ENCODE measurements around the gene RNF223. TPM values are rescaled to one million over a fixed set of nuclear protein-coding genes. Genes with fewer than 3 reads are reported as not detected.

Gene RNF223
- total RNA-seq, 4 donors from 2014 or later, result 9.4 to 19.5 (median 10.5) TPM

DNA sequence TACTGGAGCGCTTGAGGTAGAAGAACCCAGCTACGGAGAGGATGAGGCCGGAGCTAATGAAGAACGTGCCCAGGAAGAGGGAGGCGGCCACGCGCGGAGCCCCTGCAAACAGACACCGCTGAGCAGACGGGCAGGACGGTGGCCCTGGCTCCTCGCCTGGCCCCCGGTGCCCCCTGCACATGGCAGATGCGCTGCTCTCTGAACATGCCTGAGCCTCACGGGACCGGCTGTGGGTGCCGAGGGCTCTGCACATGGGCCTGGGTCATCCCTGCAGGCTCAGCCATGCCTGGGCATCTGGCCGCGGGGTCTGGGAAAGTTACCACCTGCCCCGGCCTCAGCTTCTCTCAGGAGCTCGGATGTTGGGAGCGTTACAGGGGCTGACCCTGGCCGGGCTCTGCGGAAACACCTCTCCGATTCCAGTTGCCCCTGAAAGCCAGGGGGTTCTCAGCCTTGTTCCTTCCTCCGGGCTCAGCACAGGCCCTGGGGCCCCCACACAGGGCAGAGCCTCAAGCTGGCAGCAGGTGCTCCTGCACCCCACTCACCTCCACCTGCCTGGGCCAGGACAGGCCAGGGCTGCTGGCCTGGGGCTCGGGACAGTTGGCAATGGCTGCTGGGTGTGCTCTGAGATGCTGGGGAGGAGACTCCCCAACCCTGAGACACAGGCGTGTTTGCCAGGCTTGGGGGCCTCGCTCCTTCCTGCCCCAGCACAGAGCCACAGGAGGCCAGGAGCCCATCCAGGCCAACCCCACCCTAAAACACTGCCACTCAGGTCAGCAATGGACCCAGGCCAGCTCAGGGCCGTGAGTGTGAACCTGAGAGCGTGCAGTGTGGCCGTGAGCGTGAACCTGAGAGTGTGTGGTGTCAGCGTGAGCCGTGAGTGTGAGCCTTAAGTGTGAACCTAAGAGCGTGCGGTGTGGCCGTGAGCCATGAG, 12.1 kb upstream of the RNF223 start:
- WGBS, 2 donors, result 87 to 96% methylated on average over 27 to 28 of the region's 38 CpGs
- DNase-seq (ENCODE audit: low spot score in 2 of 2), result peak in 1 of 2 donors; percentile 81
- no peak overlapping the region for H3K4me3 ChIP-seq (ENCODE audit: low read depth, poor library complexity, severe bottlenecking)
- TF ChIP-seq POLR2A (IDR thresholded peaks at IDR 0.05) (no peak), CTCF (IDR thresholded peaks at IDR 0.05) (no peak)
- intact Hi-C loops (cut with DNase I; ENCODE audit: low total_unique reads), result no loop called here

- DNase-seq (ENCODE audit: low spot score in 2 of 2), result peak in 1 of 2 donors; percentile 69
- TF ChIP-seq POLR2A (IDR thresholded peaks at IDR 0.05) (no peak), CTCF (IDR thresholded peaks at IDR 0.05) (no peak)
- intact Hi-C loops (cut with DNase I; ENCODE audit: low total_unique reads), result no loop called here
- H3K4me3 ChIP-seq (ENCODE audit: low read depth, poor library complexity, severe bottlenecking), result no peak overlapping the region
- 84 to 89% methylated on average over 15 to 28 of the region's 30 CpGs for WGBS, 2 donors
These were observed 11.2 kb upstream of the RNF223 start for GRCh38 chr1:1085171-1085841.

DNA sequence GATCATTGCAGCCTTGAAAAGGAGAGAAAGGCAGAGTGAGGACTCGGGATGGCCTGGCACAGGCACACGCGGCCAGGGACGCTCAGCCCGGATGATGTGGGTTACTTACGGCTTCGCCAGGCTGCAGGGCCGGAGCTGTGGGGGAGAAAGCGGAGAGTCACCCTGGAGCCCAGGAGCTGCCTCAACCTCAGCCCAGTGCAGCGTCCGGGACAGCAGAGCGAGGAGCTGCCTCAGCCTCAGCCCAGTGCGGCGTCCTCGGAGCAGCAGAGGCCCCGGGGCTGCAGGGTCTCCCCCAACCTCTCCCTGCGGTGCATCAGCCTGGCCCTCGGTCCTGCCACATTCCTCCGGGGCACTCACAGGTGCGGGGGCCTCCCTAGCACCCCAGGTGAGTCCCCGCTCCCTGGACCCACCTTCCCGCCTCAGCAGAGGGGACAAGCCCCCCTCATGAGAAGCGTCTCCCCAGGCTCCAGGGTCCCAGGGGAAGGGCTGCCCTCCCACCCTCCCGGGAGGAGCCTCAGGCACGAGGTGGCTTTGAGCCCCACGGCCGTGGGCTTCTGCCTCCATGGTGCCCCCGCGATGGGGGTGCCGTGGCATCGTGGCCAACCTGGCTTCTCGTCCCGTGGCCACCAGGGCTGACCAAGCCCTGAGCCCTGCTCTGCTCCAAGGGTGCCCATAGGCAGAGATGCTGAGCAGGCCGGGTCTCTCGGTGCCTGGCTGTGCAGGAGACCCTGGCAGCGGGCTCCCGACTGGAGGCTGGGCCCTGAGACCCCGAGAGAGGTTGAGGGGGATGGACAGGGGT, 10.5 kb upstream of the RNF223 start:
- intact Hi-C loops (cut with DNase I; ENCODE audit: low total_unique reads), result no loop called here
- TF ChIP-seq POLR2A (IDR thresholded peaks at IDR 0.05), result no peak
- TF ChIP-seq CTCF (IDR thresholded peaks at IDR 0.05), result no peak
- no peak overlapping the region for H3K4me3 ChIP-seq (ENCODE audit: low read depth, poor library complexity, severe bottlenecking)
- DNase-seq (ENCODE audit: low spot score in 2 of 2), result peak in 1 of 2 donors; percentile 82
- WGBS, 2 donors, result 83 to 90% methylated on average over 24 to 34 of the region's 38 CpGs

DNA sequence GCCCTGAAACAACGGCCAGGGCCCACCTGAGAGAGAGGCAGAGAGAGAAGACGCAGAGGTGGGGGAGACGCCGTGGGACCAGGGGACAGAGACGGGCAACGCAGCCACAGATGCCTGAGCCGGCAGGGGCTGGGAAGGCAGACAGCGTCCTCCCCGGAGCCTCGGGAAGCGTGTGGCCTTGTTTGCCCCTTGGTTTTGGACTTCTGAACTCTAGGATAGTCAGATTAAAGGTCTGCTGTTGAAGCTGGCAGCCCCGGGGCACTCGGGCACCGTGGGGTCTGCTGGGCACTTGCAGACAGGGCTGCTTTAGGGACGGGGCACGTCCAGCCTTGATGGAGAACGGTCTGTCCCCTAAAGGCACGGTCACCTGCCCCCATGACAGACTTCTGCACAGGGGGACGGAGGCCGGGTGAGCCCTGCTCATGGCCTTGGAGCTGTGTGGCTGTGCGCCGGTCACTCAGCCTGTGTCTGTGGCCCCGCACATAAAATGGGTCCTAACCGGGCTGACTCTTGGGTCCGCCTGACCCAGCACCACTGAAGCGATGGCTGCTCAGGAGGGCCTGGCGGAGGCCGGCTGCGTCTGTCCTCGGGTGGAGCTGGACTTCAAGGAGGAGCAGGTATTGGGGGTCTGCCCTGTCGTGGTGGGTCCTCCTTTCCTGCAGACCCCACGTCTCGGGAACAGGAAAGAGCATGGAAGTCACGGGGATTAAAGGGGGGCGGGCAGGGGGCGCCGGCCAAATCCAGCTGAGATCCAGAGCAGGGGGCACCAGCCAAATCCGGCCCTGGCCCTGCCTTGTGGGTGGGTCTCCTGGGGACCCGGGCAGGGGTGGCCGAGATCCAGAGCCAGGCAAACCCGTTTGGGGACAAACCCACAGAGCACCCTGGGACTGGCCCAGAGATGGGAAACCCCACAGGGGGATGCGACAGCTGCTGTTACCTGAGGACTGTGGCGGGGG, 9.6 kb upstream of the RNF223 start:
- peak in 1 of 2 donors; percentile 83 for DNase-seq (ENCODE audit: low spot score in 2 of 2)
- intact Hi-C loops (cut with DNase I; ENCODE audit: low total_unique reads), result no loop called here
- TF ChIP-seq CTCF (IDR thresholded peaks at IDR 0.05), result no peak
- no peak for TF ChIP-seq POLR2A (IDR thresholded peaks at IDR 0.05)
- 88 to 92% methylated on average over 31 to 38 of the region's 43 CpGs for WGBS, 2 donors
- no peak overlapping the region for H3K4me3 ChIP-seq (ENCODE audit: low read depth, poor library complexity, severe bottlenecking)

Data from lower leg skin (tissue), 4 donors.